ENCODE results near the gene RPL28.

DNA sequence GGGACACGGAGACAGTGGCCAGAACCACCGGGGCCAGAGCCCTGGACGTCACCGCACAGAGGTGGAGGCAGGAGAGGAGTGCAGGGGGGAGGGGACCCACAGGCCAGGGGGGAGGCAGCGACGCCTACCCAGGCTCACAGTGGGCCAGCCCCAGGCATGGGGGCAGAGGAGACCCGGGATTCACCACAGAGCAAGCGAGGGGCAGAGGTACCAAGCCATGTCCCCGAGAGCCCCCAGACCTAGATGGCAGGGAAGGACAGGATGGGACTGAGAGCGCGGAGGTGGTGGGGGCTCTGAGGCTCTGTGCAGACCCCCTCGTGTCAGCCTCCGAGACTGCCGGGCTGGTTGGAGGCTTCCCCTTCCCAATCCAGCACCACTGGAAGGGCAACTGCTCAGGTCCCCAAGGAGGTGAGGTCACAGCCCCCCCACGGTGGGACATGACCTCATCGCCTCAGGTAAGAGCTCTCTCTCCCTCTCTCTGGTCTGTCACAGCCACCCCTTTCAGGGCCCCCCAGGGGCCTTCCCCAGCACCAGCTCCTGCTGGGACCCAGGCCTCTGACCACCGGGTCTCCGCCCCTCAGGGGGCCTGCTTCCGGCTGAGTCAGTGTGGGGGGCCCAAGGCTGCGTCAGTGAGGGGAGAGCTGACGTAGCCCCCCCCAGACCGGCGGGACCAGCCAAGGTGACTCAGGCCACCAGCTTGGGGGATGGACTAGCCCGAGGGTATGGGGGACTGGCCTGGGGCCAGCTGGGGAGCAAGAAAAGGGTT is 13.2 kb upstream of the RPL28 start:
- no peak for TF ChIP-seq CTCF (tag by site-specific recombination; IDR thresholded peaks at IDR 0.05)
- TF ChIP-seq ZNF274 (IDR thresholded peaks at IDR 0.05; ENCODE audit: low read length) = no peak
- TF ChIP-seq ZNF274 (tag by site-specific recombination; IDR thresholded peaks at IDR 0.05; ENCODE audit: borderline replicate concordance) = no peak
- TF ChIP-seq ZNF311 (tag by site-specific recombination; IDR thresholded peaks at IDR 0.05; ENCODE audit: borderline replicate concordance) = no peak
- TF ChIP-seq ZFP69B (tag by site-specific recombination; IDR thresholded peaks at IDR 0.05) = no peak
- no peak for TF ChIP-seq OSR2 (tag by site-specific recombination; IDR thresholded peaks at IDR 0.05)
- no peak for TF ChIP-seq ZFP3 (tag by site-specific recombination; IDR thresholded peaks at IDR 0.05; ENCODE audit: low read depth)
- no peak for TF ChIP-seq ZNF664 (tag by site-specific recombination; IDR thresholded peaks at IDR 0.05)
- no peak for TF ChIP-seq SETDB1 (IDR thresholded peaks at IDR 0.05; ENCODE audit: insufficient read length, low read length)
- TF ChIP-seq ZNF555 (tag by site-specific recombination; conservative IDR thresholded peaks at IDR 0.05) = no peak
- no peak for TF ChIP-seq RBAK (tag by site-specific recombination; IDR thresholded peaks at IDR 0.05)
- no peak for TF ChIP-seq ZNF610 (tag by site-specific recombination; IDR thresholded peaks at IDR 0.05; ENCODE audit: borderline replicate concordance)
- no peak for TF ChIP-seq HOXA7 (CRISPR knock-in tag; IDR thresholded peaks at IDR 0.05; ENCODE audit: borderline replicate concordance)
- TF ChIP-seq ZNF776 (tag by site-specific recombination; IDR thresholded peaks at IDR 0.05; ENCODE audit: borderline replicate concordance) = no peak
